ENCODE data around the gene KIF20A.

GRCh38 chr5:138138949-138139780 is 39.7 kb upstream of the KIF20A start, which contains the start of gene NME5:
- TF ChIP-seq CTCF (conservative IDR thresholded peaks at IDR 0.05; ENCODE audit: low read depth, low read length) (no peak), EZH2 (IDR thresholded peaks at IDR 0.05; ENCODE audit: borderline replicate concordance, low read depth, low read length, poor library complexity, severe bottlenecking) (no peak)

All from A673 (cell line).